IMR-90 (cell line): ENCODE results near the gene KIF13A. TPM values are rescaled to one million over a fixed set of nuclear protein-coding genes. Genes with fewer than 3 reads are reported as not detected.
A peak's percentile ranks its signal among the peaks of the same experiment; 100 is the strongest.

Source experiments
- ATAC-seq: fragments of 200-7000 bp; cut with Tn5 transposase; 2 replicates; pipeline ENCODE4 v1.9.1; 2020; ENCODE audit warnings: low read depth, mild to moderate bottlenecking, moderate library complexity
- BruUV-seq: library from RNA; stranded (reverse); fragments of 400-500 nt; replicated peaks from 2 replicates; lab custom pipeline; 2021; lab: Mats Ljungman, UMichigan
- CTCF ChIA-PET: fragments of 300-600 bp; formaldehyde crosslinking; extraction: SDS; loops from one replicate; lab custom pipeline; 2021; ENCODE audit warnings: antibody characterized with exemption; lab: Yijun Ruan, JAX
- POLR2A ChIA-PET: fragments of 300-600 bp; sonication (Branson Sonifier 250); formaldehyde crosslinking; loops from one replicate; lab custom pipeline; 2022; ENCODE audit warnings: antibody characterized with exemption; ENCODE audit not compliant: unreplicated experiment; lab: Charles Lee
- DNase-seq: peaks from one replicate; pipeline ENCODE4 v3.0.0; 2013
- H2AFZ ChIP-seq: replicated peaks from 2 replicates; pipeline ENCODE3; 2013; ENCODE audit warnings: low read length, mild to moderate bottlenecking; ENCODE audit not compliant: poor library complexity
- H2AK5ac ChIP-seq: 2 replicates; pipeline ENCODE4 v1.6.1; 2013; ENCODE audit warnings: low read depth, low read length, inconsistent platforms
- H2AK9ac ChIP-seq: replicated peaks from 2 replicates; pipeline ENCODE3; 2013; ENCODE audit warnings: mild to moderate bottlenecking, low read depth, low read length, moderate library complexity; ENCODE audit not compliant: poor library complexity
- H2BK120ac ChIP-seq: 2 replicates; pipeline ENCODE4 v1.6.1; 2013; ENCODE audit warnings: low read depth, low read length, inconsistent platforms
- H2BK15ac ChIP-seq: 3 replicates; pipeline ENCODE4 v1.6.1; 2013; ENCODE audit warnings: low read depth, low read length, inconsistent platforms
- H2BK20ac ChIP-seq: 2 replicates; pipeline ENCODE4 v1.6.1; 2013; ENCODE audit warnings: low read depth, mild to moderate bottlenecking, inconsistent platforms, low read length, moderate library complexity
- H2BK5ac ChIP-seq: 2 replicates; pipeline ENCODE4 v1.6.1; 2013; ENCODE audit warnings: mild to moderate bottlenecking, low read depth, low read length, inconsistent platforms; ENCODE audit not compliant: poor library complexity, severe bottlenecking
- H3K14ac ChIP-seq: replicated peaks from 2 replicates; pipeline ENCODE4 v1.6.1; 2013; ENCODE audit warnings: low read depth, low read length, inconsistent platforms
- H3K18ac ChIP-seq: 2 replicates; pipeline ENCODE4 v1.6.1; 2013; ENCODE audit warnings: low read depth, low read length, control low read depth
- H3K23ac ChIP-seq: 2 replicates; pipeline ENCODE4 v1.6.1; 2013; ENCODE audit warnings: low read depth, low read length, inconsistent platforms
- H3K27ac ChIP-seq: 2 replicates; pipeline ENCODE4 v1.5.1; 2013; ENCODE audit warnings: mild to moderate bottlenecking, control low read depth, low read length; ENCODE audit not compliant: insufficient read depth
- H3K27me3 ChIP-seq: 2 replicates; pipeline ENCODE4 v1.6.1; 2013; ENCODE audit warnings: low read length; ENCODE audit not compliant: control insufficient read depth, insufficient read depth
- H3K36me3 ChIP-seq: 2 replicates; pipeline ENCODE4 v1.6.1; 2013; ENCODE audit warnings: low read length, mixed read lengths; ENCODE audit not compliant: control insufficient read depth, insufficient read depth
- H3K4ac ChIP-seq: 2 replicates; pipeline ENCODE4 v1.6.1; 2013; ENCODE audit warnings: low read depth, low read length, inconsistent platforms
- H3K4me1 ChIP-seq: 2 replicates; pipeline ENCODE4 v1.6.1; 2013; ENCODE audit warnings: low read length, mixed read lengths; ENCODE audit not compliant: control insufficient read depth, insufficient read depth
- H3K4me2 ChIP-seq: 2 replicates; pipeline ENCODE4 v1.6.1; 2013; ENCODE audit warnings: low read depth, mild to moderate bottlenecking, control low read depth, low read length, moderate library complexity
- H3K4me3 ChIP-seq: 2 replicates; pipeline ENCODE4 v1.5.1; 2013; ENCODE audit warnings: low read depth, mild to moderate bottlenecking, control low read depth, low read length, moderate library complexity; ENCODE audit not compliant: insufficient read depth
- H3K56ac ChIP-seq: 2 replicates; pipeline ENCODE4 v1.6.1; 2013; ENCODE audit warnings: low read length, inconsistent platforms; ENCODE audit not compliant: insufficient read depth; ENCODE audit errors: extremely low read depth
- H3K79me1 ChIP-seq, 2 experiments: 2 replicates each; pipeline ENCODE4 v1.6.1; 2013; ENCODE audit warnings: low read length in 2 of 2, inconsistent platforms in 1 of 2, low read depth in 1 of 2
- H3K9ac ChIP-seq: 2 replicates; pipeline ENCODE4 v1.6.1; 2013; ENCODE audit warnings: low read depth, low read length, control low read depth
- H3K9me1 ChIP-seq: 2 replicates; pipeline ENCODE4 v1.6.1; 2013; ENCODE audit warnings: low read length, inconsistent platforms; ENCODE audit not compliant: insufficient read depth
- H3K9me3 ChIP-seq: 2 replicates; pipeline ENCODE4 v1.6.1; 2013; ENCODE audit warnings: low read length; ENCODE audit not compliant: control insufficient read depth, insufficient read depth
- H4K20me1 ChIP-seq: 2 replicates; pipeline ENCODE4 v1.6.1; 2013; ENCODE audit warnings: low read length, inconsistent platforms; ENCODE audit not compliant: insufficient read depth
- H4K5ac ChIP-seq: 2 replicates; pipeline ENCODE4 v1.6.1; 2013; ENCODE audit warnings: mild to moderate bottlenecking, low read depth, low read length, control low read depth
- H4K8ac ChIP-seq, 2 experiments: 2 replicates each; pipeline ENCODE4 v1.6.1; 2013; ENCODE audit warnings: low read depth in 2 of 2, low read length in 2 of 2, control low read depth in 1 of 2, inconsistent platforms in 1 of 2
- H4K91ac ChIP-seq: 2 replicates; pipeline ENCODE4 v1.6.1; 2013; ENCODE audit warnings: low read depth, low read length, inconsistent platforms; ENCODE audit not compliant: insufficient read depth
- CEBPB ChIP-seq: IDR thresholded peaks from 2 replicates; pipeline ENCODE4 v1.6.1; 2012; ENCODE audit warnings: low read depth, low read length, improper control_type of control experiment
- FOS ChIP-seq: fragments of 150-350 bp; IDR thresholded peaks from 2 replicates; pipeline ENCODE4 v1.6.1; 2016; ENCODE audit warnings: low read depth, low read length
- MAZ ChIP-seq: IDR thresholded peaks from 2 replicates; pipeline ENCODE4 v1.6.1; 2012; ENCODE audit warnings: low read depth, mild to moderate bottlenecking, low read length, improper control_type of control experiment, moderate library complexity, borderline replicate concordance
- MXI1 ChIP-seq: IDR thresholded peaks from 2 replicates; pipeline ENCODE4 v1.6.1; 2012; ENCODE audit warnings: low read depth, mild to moderate bottlenecking, low read length, moderate library complexity, borderline replicate concordance
- POLR2A ChIP-seq: IDR thresholded peaks from 2 replicates; pipeline ENCODE4 v1.6.1; 2012; ENCODE audit warnings: mild to moderate bottlenecking, low read depth, low read length
- RCOR1 ChIP-seq: IDR thresholded peaks from 2 replicates; pipeline ENCODE4 v1.6.1; 2012; ENCODE audit warnings: mild to moderate bottlenecking, low read length, improper control_type of control experiment; ENCODE audit not compliant: insufficient replicate concordance
- SMC3 ChIP-seq: fragments of 150-350 bp; IDR thresholded peaks from 2 replicates; pipeline ENCODE4 v1.6.1; 2016; ENCODE audit warnings: low read depth, mild to moderate bottlenecking, antibody characterized with exemption, low read length, moderate library complexity
- WGBS, 2 experiments: methylation state at CpG; one replicate each; pipeline versions ENCODE4 v1.1.5 to v1.1.7; 2013; ENCODE audit warnings: missing lambda C conversion rate in 2 of 2; ENCODE audit not compliant: insufficient read length in 1 of 2; ENCODE audit errors: extremely low coverage in 2 of 2; 5-methylcytosine and 5-hydroxymethylcytosine counted together
- dilution Hi-C: fragments of 300-500 bp; cut with HindIII; formaldehyde crosslinking; loops from one replicate; pipeline ENCODE4 v1.14.3; 2018; ENCODE audit warnings: low sequenced_read_pairs; ENCODE audit not compliant: unreplicated experiment
- in situ Hi-C: fragments of 300-500 bp; cut with MboI; formaldehyde crosslinking; loops from 3 replicates; pipeline ENCODE4 v1.14.3; 2019; ENCODE audit warnings: low sequenced_read_pairs, inconsistent platforms, mixed read lengths
- intact Hi-C: fragments of 100-400 bp; cut with micrococcal nuclease; formaldehyde crosslinking; loops from 2 replicates; pipeline ENCODE4 v1.10.0; 2022
- polyA plus RNA-seq, 3 experiments: library from polyadenylated mRNA; depleted of rRNA; stranded (reverse); fragments of >200 nt; gene quantifications; 2 replicates each; pipeline ENCODE4 v1.2.3, GENCODE V29; 2012; ENCODE audit warnings: low replicate concordance in 1 of 3
- total RNA-seq: library from RNA; depleted of rRNA; stranded (reverse); fragments of >200 nt; gene quantifications from 2 replicates; pipeline ENCODE4 v1.2.3, GENCODE V29; 2012
- TF ChIP-seq, protein P1 (sequence below): fragments of 150-350 bp; IDR thresholded peaks from 2 replicates; pipeline ENCODE4 v1.6.1; 2017; ENCODE audit warnings: mild to moderate bottlenecking, antibody characterized with exemption, low read length, low read depth

The KIF13A gene
- total and polyA plus RNA-seq, 2 of the 4 experiments (the other 2 are of a cell fraction) = 23.3 to 51.8 TPM

DNA sequence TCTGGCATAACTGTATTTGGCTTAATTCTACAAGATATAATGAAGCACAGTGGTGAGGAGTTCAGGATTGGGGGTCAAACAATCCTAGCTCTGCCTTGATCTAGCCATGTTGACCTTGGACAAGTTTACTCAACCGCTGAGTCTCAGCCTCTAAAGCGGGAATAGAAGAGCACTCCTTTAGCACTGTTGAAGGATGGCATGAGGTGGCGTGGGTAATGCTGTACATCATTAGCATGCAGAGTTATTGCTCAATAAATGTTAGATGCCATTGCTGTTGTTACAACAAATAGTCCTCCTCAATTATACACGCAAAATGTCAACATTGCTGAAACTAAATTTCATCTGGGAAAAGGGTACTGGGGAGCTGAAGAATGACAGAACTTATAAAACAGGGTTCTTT lies 78.6 kb downstream of the KIF13A start:
- no peak overlapping the region for H2AK9ac ChIP-seq
- H3K79me1 ChIP-seq = peaks cover 20 to 76% of the 10 kb centered on the region in 2 experiments
- H2BK20ac ChIP-seq = peak overlapping the region; percentile 63; the same call in 1 of the 2 replicates
- H3K9me1 ChIP-seq = peaks cover 20% of the 10 kb centered on the region
- H3K4ac ChIP-seq = peak overlapping the region; percentile 61
- H3K9me3 ChIP-seq = no peaks in the 10 kb centered on the region
- in situ Hi-C loops (no loop called here), intact Hi-C loops (loop anchor here (2.0 to 5.0 kb wide), 2 partner anchors 14 to 42 kb away; no protein-coding TSS in a partner anchor), dilution Hi-C loops (no loop called here)
- H4K20me1 ChIP-seq = no peaks in the 10 kb centered on the region; the same call in 1 of the 2 replicates
- peak overlapping the region; percentile 67 for H2BK120ac ChIP-seq
- H3K4me1 ChIP-seq = peaks cover 25% of the 10 kb centered on the region
- no peak overlapping the region for H2AFZ ChIP-seq
- peak overlapping the region; percentile 91 for H2AK5ac ChIP-seq
- H2BK15ac ChIP-seq = peak overlapping the region; percentile 99; the same call in 2 of the 3 replicates
- no peak overlapping the region for H3K4me3 ChIP-seq
- H4K5ac ChIP-seq = peak overlapping the region; percentile 80
- peak overlapping the region; percentile 81; the same call in 1 of the 2 replicates for H3K18ac ChIP-seq
- peak overlapping the region; percentile 73; the same call in 1 of the 2 replicates for H3K27ac ChIP-seq
- CTCF ChIA-PET = no interaction called here
- 0 out of 2 replicates have a peak overlapping the region, but pooled peaks have one; percentile 1 for H3K23ac ChIP-seq
- H3K27me3 ChIP-seq = no peaks in the 10 kb centered on the region
- ATAC-seq (no peak), DNase-seq (no peak)
- peak overlapping the region; percentile 34 for H4K91ac ChIP-seq
- H2BK5ac ChIP-seq = peak overlapping the region; percentile 54
- H4K8ac ChIP-seq = peak overlapping the region in 1 of 2 experiments; percentile 41; a peak in 3 of 4 replicates
- H3K4me2 ChIP-seq = no peak overlapping the region
- no peak overlapping the region for H3K9ac ChIP-seq
- 95% methylated on average over 2 of the region's 4 CpGs; no CpG with 5 or more reads in 1 of the 2 experiments for WGBS, 2 experiments
- H3K56ac ChIP-seq = 0 out of 2 replicates have a peak overlapping the region, but pooled peaks have one; percentile 34
- peak overlapping the region; percentile 11 for H3K14ac ChIP-seq
- POLR2A ChIA-PET = no interaction called here
- H3K36me3 ChIP-seq = no peaks in the 10 kb centered on the region
- TF ChIP-seq, protein P1, sequence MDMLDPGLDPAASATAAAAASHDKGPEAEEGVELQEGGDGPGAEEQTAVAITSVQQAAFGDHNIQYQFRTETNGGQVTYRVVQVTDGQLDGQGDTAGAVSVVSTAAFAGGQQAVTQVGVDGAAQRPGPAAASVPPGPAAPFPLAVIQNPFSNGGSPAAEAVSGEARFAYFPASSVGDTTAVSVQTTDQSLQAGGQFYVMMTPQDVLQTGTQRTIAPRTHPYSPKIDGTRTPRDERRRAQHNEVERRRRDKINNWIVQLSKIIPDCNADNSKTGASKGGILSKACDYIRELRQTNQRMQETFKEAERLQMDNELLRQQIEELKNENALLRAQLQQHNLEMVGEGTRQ = no peak
- no peak for TF ChIP-seq FOS
- TF ChIP-seq SMC3 = no peak
- TF ChIP-seq RCOR1 = no peak
- TF ChIP-seq POLR2A = no peak
- no peak for TF ChIP-seq MXI1
- TF ChIP-seq CEBPB = peak; percentile 71
- TF ChIP-seq MAZ = no peak
- BruUV-seq = no TSS peak
